Measurements from ENCODE around the gene CCDC110.
"Not testable (repeated sequence)": the region's sequence is repeated elsewhere in the genome, so short reads cannot be mapped to it uniquely, and the experiment has no call there.

CCDC110 gene

DNA sequence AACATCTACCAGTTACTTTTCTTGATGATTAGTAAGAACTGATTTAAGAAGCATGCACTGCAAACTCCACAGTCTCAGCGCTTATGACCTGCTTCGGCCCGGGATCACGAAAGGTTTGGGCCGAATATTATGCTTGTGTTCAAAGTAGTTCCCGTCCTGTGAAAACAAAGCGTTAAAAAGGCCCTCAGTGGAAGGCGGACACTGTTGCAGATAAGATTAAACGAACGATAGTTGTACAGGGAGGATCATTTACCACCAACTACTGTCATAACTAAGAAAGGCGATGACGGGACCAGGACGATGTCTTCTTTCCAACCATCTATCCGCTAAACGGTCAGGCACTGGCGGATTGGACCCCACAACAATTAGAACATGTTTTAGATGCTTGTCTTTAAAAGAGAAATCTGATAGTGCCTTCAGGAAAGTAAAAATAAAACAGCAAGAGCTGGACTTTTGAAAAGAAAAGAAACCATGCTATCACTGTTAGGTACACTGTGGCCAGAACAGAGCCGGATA is 42.7 kb upstream of the CCDC110 start:
- Histone ChIP-seq H3K36me3 (ENCODE audit: control insufficient read depth, insufficient read depth, low read length) (no peaks in the 10 kb centered on the region), H2AFZ (no peak overlapping the region), H3K4me1 (no peaks in the 10 kb centered on the region), H3K9me3 (ENCODE audit: control insufficient read depth, low read length) (no peaks in the 10 kb centered on the region), H3K4me2 (ENCODE audit: low read length) (no peak overlapping the region), H3K9ac (no peak overlapping the region), H3K4me3 (ENCODE audit: low read depth, low read length) (no peak overlapping the region), H3K79me2 (no peaks in the 10 kb centered on the region), H3K27me3 (ENCODE audit: control insufficient read depth, insufficient read depth, low read length) (no peaks in the 10 kb centered on the region), H3K27ac (peak overlapping the region; percentile 54)
- TF ChIP-seq, protein P1, sequence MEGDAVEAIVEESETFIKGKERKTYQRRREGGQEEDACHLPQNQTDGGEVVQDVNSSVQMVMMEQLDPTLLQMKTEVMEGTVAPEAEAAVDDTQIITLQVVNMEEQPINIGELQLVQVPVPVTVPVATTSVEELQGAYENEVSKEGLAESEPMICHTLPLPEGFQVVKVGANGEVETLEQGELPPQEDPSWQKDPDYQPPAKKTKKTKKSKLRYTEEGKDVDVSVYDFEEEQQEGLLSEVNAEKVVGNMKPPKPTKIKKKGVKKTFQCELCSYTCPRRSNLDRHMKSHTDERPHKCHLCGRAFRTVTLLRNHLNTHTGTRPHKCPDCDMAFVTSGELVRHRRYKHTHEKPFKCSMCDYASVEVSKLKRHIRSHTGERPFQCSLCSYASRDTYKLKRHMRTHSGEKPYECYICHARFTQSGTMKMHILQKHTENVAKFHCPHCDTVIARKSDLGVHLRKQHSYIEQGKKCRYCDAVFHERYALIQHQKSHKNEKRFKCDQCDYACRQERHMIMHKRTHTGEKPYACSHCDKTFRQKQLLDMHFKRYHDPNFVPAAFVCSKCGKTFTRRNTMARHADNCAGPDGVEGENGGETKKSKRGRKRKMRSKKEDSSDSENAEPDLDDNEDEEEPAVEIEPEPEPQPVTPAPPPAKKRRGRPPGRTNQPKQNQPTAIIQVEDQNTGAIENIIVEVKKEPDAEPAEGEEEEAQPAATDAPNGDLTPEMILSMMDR (IDR thresholded peaks at IDR 0.05) = no peak

DNA sequence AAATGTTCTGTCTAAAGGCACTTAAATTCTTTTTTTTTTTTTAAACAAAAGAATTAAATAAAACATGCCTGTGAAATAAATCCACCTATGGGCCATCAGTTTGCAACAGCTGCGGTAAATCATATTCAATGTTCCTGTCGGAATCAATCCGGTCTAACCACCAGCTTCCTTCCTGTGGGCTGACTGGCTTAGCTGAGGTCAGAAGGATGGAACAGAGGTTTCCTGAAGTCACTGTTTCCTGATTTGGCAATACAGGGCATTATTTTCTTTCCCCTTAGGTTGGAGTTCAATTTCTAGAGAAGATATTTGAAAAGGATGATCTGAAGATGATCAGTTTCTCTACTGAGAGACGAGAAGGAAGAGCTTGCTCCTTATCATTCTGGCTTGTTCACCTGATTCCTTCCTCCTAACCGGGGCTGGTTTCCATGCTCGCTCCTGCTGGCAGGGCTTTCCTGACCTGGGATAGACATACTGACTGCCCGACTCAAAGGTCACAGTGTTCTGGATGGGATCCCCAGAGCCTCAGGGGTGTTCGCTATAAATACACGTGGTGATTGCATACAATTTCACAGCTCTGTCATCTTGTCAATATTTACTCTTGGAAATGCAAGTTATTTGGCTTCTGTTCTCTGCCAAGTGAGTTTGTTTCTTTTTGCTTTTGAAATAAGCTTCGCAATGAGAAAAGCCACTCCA is 42.1 kb upstream of the CCDC110 start:
- Histone ChIP-seq H3K9me3 (ENCODE audit: control insufficient read depth, low read length) (no peaks in the 10 kb centered on the region), H3K79me2 (no peaks in the 10 kb centered on the region), H3K36me3 (ENCODE audit: control insufficient read depth, insufficient read depth, low read length) (no peaks in the 10 kb centered on the region), H3K4me1 (no peaks in the 10 kb centered on the region), H3K27me3 (ENCODE audit: control insufficient read depth, insufficient read depth, low read length) (no peaks in the 10 kb centered on the region), H3K27ac (peak overlapping the region; percentile 54), H3K4me3 (ENCODE audit: low read depth, low read length) (no peak overlapping the region), H3K9ac (no peak overlapping the region), H3K4me2 (ENCODE audit: low read length) (peak overlapping the region; percentile 15), H2AFZ (no peak overlapping the region)
- TF ChIP-seq, protein P1 (IDR thresholded peaks at IDR 0.05) = no peak

DNA sequence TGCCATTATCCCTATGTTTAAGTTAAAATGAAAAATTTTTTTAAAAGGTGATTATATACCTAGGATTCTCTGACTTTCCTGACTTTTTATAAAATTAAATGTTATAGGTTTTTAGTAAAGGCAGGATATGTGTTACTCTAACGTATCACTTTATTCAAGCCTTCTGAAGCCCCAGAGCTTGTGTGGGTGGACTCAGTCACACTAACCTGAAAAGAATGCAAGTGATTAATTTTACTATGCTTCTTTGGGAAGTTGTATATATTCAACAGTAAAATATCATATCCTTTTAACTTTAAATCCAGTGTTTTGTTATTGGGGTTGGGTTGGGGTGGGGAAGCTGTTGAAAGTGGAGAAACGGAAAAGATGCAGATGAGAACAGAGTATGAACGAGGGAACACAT is 41.0 kb upstream of the CCDC110 start:
- H3K9ac ChIP-seq = no peak overlapping the region
- no peaks in the 10 kb centered on the region for H3K27me3 ChIP-seq (ENCODE audit: control insufficient read depth, insufficient read depth, low read length)
- no peaks in the 10 kb centered on the region for H3K36me3 ChIP-seq (ENCODE audit: control insufficient read depth, insufficient read depth, low read length)
- H3K27ac ChIP-seq = no peak overlapping the region
- H3K9me3 ChIP-seq (ENCODE audit: control insufficient read depth, low read length) = no peaks in the 10 kb centered on the region
- H3K4me2 ChIP-seq (ENCODE audit: low read length) = no peak overlapping the region
- no peak overlapping the region for H3K4me3 ChIP-seq (ENCODE audit: low read depth, low read length)
- no peaks in the 10 kb centered on the region for H3K79me2 ChIP-seq
- no peaks in the 10 kb centered on the region for H3K4me1 ChIP-seq
- no peak overlapping the region for H2AFZ ChIP-seq
- TF ChIP-seq, protein P1 (IDR thresholded peaks at IDR 0.05) = no peak

DNA sequence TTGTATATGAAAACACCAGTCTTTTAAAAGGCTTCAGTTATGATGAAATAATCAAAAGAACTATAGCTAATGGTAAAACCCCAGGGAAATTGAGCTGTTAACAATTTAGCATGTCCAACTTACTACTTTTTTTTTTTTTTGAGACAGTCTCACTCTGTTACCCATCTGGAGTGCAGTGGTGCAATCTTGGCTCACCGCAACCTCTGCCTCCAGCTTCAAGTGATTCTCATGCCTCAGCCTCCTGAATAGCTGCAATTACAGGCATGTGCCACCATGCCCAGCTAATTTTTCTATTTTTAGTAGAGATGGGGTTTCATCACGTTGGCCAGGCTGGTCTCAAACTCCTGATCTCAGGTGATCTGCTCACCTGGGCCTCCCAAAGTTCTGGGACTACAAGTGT is 39.7 kb upstream of the CCDC110 start:
- H3K9ac ChIP-seq; H3K36me3 ChIP-seq (ENCODE audit: control insufficient read depth, insufficient read depth, low read length); H3K27me3 ChIP-seq (ENCODE audit: control insufficient read depth, insufficient read depth, low read length); H3K27ac ChIP-seq; H2AFZ ChIP-seq; H3K4me2 ChIP-seq (ENCODE audit: low read length); H3K4me1 ChIP-seq; H3K79me2 ChIP-seq; H3K9me3 ChIP-seq (ENCODE audit: control insufficient read depth, low read length); H3K4me3 ChIP-seq (ENCODE audit: low read depth, low read length): not testable (repeated sequence)

DNA sequence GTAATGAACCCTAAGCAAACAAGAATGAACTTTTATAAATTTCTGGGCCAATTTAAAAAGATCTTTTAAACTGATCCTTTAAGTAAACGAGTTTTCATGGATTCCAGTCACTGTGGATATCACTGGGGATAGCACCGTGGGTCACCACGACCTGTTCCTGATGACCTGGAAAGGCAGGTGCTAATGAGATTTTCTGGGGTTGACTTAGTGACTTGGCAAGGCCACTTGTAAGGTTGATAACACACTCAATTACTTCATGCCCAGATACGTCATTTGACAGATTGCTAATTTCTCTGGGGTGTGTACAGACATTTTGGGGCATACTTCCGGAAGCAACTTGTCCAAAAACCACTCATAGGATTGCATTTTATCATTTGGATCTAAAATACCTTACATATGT is 39.3 kb upstream of the CCDC110 start:
- Histone ChIP-seq H3K79me2 (no peaks in the 10 kb centered on the region), H2AFZ (no peak overlapping the region), H3K9me3 (ENCODE audit: control insufficient read depth, low read length) (no peaks in the 10 kb centered on the region), H3K4me3 (ENCODE audit: low read depth, low read length) (no peak overlapping the region), H3K36me3 (ENCODE audit: control insufficient read depth, insufficient read depth, low read length) (no peaks in the 10 kb centered on the region), H3K9ac (no peak overlapping the region), H3K27me3 (ENCODE audit: control insufficient read depth, insufficient read depth, low read length) (no peaks in the 10 kb centered on the region), H3K4me1 (no peaks in the 10 kb centered on the region), H3K27ac (no peak overlapping the region), H3K4me2 (ENCODE audit: low read length) (no peak overlapping the region)
- TF ChIP-seq, protein P1 (IDR thresholded peaks at IDR 0.05) = no peak
